ENCODE measurements around the gene TTC27.

DNA sequence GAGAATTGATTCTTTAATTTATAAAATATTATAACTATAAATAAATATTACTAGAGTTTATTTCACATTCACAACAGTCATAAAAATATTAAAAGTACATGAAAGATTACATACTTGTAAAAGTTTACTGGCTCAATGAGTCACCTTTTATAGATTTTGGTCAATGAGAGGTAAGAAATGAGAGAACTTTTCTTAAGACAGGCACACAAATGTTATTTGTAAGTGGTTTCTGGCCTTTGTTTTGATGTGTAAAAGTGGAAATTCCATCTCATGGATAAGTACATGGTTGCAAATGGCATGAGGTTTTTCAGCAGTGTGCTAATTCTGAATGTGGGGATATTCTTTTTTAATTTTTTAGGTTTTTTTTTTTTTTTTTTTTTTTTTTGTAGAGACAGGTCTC, 63.8 kb downstream of the TTC27 start:
- TF ChIP-seq POLR2AphosphoS5 (IDR thresholded peaks at IDR 0.05) = no peak
- TF ChIP-seq, protein P1, sequence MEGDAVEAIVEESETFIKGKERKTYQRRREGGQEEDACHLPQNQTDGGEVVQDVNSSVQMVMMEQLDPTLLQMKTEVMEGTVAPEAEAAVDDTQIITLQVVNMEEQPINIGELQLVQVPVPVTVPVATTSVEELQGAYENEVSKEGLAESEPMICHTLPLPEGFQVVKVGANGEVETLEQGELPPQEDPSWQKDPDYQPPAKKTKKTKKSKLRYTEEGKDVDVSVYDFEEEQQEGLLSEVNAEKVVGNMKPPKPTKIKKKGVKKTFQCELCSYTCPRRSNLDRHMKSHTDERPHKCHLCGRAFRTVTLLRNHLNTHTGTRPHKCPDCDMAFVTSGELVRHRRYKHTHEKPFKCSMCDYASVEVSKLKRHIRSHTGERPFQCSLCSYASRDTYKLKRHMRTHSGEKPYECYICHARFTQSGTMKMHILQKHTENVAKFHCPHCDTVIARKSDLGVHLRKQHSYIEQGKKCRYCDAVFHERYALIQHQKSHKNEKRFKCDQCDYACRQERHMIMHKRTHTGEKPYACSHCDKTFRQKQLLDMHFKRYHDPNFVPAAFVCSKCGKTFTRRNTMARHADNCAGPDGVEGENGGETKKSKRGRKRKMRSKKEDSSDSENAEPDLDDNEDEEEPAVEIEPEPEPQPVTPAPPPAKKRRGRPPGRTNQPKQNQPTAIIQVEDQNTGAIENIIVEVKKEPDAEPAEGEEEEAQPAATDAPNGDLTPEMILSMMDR (IDR thresholded peaks at IDR 0.05; ENCODE audit: poor library complexity, severe bottlenecking) = no peak
- TF ChIP-seq SMC3 (conservative IDR thresholded peaks at IDR 0.05; ENCODE audit: poor library complexity) = no peak
- TF ChIP-seq EP300 (conservative IDR thresholded peaks at IDR 0.05; ENCODE audit: poor library complexity, severe bottlenecking) = no peak
- no peak for TF ChIP-seq REST (IDR thresholded peaks at IDR 0.05; ENCODE audit: borderline replicate concordance)
- TF ChIP-seq EZH2 (IDR thresholded peaks at IDR 0.05; ENCODE audit: borderline replicate concordance, insufficient read depth, low read length, poor library complexity, severe bottlenecking) = no peak
- no peak for TF ChIP-seq TAF1 (IDR thresholded peaks at IDR 0.05; ENCODE audit: low read depth)
- TF ChIP-seq RAD21 (conservative IDR thresholded peaks at IDR 0.05) = no peak
- TF ChIP-seq MXI1 (conservative IDR thresholded peaks at IDR 0.05; ENCODE audit: poor library complexity, severe bottlenecking) = no peak

All from neural cell (in vitro differentiated cells).